Bronchial epithelial cell (primary cell): ENCODE measurements around the gene MPIG6B. TPM values are rescaled to one million over a fixed set of nuclear protein-coding genes. Genes with fewer than 3 reads are reported as not detected.
A peak's percentile ranks its signal among the peaks of the same experiment; 100 is the strongest.

Experiments used
- DNase-seq: peaks from one replicate; pipeline ENCODE4 v3.0.0-alpha.2; 2010; ENCODE audit warnings: low read depth
- FAIRE-seq: peaks from 2 replicates; lab custom pipeline; 2011; peaks lifted over from hg19 to GRCh38; lab: Jason Lieb, UNC
- H3K27me3 ChIP-seq: 2 replicates; pipeline ENCODE4 v1.5.1; 2011; ENCODE audit warnings: low read length; ENCODE audit not compliant: control insufficient read depth, insufficient read depth
- H3K36me3 ChIP-seq: 2 replicates; pipeline ENCODE4 v1.5.1; 2011; ENCODE audit warnings: low read length; ENCODE audit not compliant: control insufficient read depth, insufficient read depth
- H3K4me3 ChIP-seq: 2 replicates; pipeline ENCODE4 v1.5.1; 2011; ENCODE audit warnings: mild to moderate bottlenecking, low read depth, low read length, control low read depth
- CTCF ChIP-seq: IDR thresholded peaks from 2 replicates; pipeline ENCODE4 v1.5.1; 2011; ENCODE audit warnings: mild to moderate bottlenecking, moderate library complexity, low read length, control low read depth, inconsistent platforms; ENCODE audit not compliant: insufficient read depth, severe bottlenecking
- total RNA-seq: library from RNA; depleted of rRNA; stranded (reverse); fragments of >200 nt; gene quantifications from 2 replicates; pipeline ENCODE4 v1.2.1, GENCODE V29; 2014

Gene MPIG6B
- total RNA-seq, 1 donor from 2014 or later, result not detected

DNA sequence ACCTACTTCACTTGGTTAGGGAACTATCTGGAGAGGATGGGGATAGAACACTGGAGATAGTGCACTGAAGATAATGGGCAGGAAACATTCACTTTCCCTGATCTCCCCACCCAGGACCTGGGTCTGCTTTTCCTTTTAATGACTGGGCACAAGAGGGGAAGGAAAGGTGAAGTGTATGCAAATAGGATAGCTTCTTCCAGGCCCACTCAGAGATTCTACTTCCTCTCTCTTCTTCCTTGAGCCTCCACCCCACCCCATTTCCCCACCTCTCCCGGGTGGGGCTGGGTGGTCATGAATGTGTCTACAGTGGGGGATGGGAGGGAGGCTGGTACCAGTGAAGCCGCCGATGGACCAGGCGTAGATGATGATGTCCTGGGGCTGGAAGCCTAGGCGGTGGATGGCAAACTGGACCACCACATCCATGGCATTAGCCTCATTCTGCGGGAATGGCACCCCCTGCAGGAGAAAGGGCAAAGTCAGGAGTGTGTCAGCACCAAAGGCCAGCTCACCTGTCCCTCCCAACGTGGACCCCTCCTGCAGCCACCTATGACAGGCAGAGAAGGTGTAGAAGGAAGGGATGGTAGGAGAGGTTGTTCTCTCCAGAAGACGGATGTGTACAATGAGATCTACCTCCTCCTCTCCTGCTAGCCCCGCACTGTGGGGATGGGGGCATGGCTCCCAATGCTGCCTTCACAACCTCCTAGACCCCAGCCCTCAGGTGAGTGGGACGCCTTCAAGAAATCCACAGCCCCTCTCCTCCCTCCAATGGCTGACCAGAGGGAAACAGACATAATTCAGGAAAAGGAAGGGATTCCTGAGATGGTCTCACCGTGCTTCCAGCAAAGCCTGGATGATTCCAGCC is 33.7 kb upstream of the MPIG6B start:
- no peak for DNase-seq
- Histone ChIP-seq H3K27me3 (no peaks in the 10 kb centered on the region), H3K4me3 (no peak overlapping the region), H3K36me3 (peaks cover 35% of the 10 kb centered on the region)
- FAIRE-seq, result no peak
- peak; percentile 59 for TF ChIP-seq CTCF

GRCh38 chr6:31690231-31691077 is 32.7 kb upstream of the MPIG6B start:
- TF ChIP-seq CTCF, result no peak
- FAIRE-seq (no peak), DNase-seq (no peak)
- Histone ChIP-seq H3K36me3 (peaks cover 37% of the 10 kb centered on the region), H3K27me3 (no peaks in the 10 kb centered on the region), H3K4me3 (no peak overlapping the region)

DNA sequence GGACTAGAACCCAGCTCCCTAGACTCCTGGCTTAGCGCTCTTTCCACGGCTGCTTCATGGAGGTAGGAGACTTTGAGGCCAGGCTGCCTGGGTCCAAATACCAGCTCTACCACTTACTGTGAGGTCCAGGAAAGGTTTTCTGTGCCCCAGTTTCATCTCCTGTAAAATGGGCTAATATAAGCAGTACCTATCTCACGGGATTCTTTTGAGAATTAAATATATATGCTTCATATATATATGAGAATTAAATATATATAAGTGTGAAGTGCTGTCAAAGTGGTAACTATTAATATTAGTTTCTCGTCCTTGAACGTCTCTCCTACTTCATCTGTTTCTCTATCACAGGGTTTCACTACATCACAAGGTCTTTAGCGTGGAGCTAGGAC is 32.1 kb upstream of the MPIG6B start:
- no peak for DNase-seq
- Histone ChIP-seq H3K36me3 (peaks cover 37% of the 10 kb centered on the region), H3K4me3 (no peak overlapping the region), H3K27me3 (no peaks in the 10 kb centered on the region)
- FAIRE-seq, result no peak
- TF ChIP-seq CTCF, result no peak

DNA sequence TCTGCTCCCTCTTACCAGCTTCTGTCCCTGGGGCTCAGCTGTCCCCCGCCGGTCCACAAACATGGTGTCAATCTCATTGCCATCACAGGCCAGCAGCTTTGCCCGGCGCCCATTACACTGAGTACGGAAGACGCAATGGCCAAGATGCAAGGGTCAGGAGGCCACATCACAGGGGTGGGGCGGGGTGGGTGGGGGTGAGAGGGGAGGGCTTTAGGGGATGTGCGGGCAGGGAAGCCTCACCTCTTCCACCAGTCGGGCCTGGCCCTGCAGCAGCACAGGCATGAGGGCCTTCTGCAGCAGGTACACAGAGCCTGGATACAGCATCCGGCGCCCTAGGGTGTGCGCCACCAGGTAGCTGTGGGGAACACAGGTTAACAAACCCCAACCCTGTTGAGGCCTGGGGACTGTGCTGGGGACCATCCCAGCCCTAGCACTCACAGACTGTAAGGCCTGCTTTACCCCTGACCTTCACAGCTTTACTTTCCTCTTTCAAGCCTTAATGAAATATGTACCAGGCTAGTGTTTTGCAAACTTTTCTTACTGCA is 31.5 kb upstream of the MPIG6B start:
- Histone ChIP-seq H3K4me3 (no peak overlapping the region), H3K36me3 (peaks cover 37% of the 10 kb centered on the region), H3K27me3 (no peaks in the 10 kb centered on the region)
- no peak for FAIRE-seq
- TF ChIP-seq CTCF, result no peak
- no peak for DNase-seq

DNA sequence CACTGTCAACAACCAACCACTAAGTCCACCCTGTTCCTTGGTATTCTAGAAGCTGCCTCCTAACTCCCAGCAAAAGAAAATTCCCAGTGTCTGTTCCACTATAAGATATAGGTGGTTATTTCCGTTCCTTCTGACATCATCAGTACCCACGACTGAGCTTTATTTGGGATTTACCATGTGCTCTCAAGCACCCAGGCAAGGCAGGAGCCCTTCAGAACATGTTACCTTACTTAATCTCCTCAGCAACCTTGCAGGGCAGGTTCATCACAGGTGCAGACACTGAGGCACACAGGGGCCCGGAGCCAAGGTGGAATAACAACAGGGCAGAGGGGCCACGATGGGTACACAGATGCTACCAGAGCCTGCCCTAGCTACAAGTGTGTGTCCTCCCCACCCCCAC is 30.8 kb upstream of the MPIG6B start:
- no peak overlapping the region for H3K4me3 ChIP-seq
- no peak for FAIRE-seq

More for the DNA sequence above, 30.8 kb upstream of the MPIG6B start:
- Histone ChIP-seq H3K36me3 (peaks cover 38% of the 10 kb centered on the region), H3K27me3 (no peaks in the 10 kb centered on the region)
- TF ChIP-seq CTCF, result no peak
- DNase-seq, result no peak
